Stimulated activated CD8-positive, alpha-beta memory T cell treated with anti-CD3 and anti-CD28 coated beads, Interleukin-4, amount 100 ng/mL, for 48 hours (primary cell): ENCODE data around the gene ST13.
A peak's percentile ranks its signal among the peaks of the same experiment; 100 is the strongest.
"Not testable (repeated sequence)": the region's sequence is repeated elsewhere in the genome, so short reads cannot be mapped to it uniquely, and the experiment has no call there.

Experiments
- DNase-seq: peaks from one replicate; pipeline ENCODE4 v3.0.0-alpha.2; 2020

ST13 gene

DNA sequence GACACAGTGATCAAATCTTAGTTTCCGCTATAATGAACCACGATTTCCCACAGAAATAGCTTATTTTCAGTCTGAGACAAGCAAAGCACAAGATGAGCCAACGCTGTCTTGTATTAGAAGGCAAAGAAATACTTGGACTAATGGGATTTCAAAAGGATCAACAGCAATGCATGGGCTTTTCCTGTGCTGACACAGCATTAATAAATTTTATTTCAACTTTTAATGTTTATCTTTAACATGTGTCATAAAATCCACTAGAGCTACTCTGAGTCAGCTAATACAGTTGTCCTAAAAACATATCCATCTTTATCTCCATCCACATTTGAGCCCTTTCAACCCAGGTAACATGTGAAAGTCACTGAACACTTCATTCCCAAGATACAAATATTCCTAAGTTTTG, 21.8 kb downstream of the ST13 start:
- DNase-seq = no peak

DNA sequence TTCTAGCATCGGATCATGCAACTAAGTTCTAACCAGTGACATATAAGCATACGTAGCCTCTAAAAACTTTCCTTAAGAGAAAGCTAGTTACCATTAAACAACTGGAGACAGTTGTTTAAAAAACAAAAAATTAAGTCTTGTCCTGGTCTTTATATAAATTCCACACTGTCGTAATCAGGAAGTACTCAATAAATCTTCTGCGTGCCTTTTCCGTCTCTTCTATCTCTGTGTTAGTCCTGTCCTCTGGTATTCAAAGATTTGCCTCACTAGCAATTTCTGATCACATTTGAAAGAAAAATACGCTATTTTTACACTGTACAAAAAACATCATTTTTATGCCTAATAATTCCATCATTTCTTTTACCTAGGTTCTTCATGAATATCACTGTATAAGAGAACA, 27.3 kb downstream of the ST13 start:
- DNase-seq = no peak

DNA sequence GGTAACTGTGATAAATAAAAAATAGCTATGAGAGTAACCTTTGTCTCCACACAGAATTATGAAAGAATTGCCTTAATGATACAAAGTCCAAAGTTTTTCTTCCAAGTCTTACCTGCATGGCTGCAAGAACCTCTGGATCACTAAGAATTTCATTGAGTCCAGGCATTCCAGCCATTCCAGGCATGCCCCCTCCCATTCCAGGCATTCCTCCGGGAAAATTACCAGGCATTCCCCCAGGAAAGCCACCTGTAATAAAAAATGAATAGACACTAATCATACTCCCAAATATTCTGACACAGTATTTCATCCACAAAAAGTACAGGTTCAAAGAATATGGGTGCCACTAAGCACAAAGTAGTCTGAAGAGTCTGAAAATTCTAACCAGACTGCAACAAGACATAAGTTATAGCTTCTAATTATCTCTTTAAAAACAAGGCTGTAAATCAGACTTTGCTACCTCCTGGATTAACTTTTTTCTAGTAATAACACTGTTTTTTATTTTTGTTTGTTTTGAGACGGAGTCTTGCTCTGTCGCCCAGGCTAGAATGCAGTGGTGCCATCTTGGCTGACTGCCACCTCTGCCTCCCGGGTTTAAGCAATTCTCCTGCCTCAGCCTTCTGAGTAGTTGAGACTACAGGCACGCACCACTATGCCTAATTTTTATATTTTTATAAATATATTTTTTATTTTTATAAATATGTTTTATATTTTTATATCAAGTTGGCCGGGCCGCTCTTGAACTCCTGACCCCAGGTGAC, 29.3 kb downstream of the ST13 start:
- DNase-seq = no peak

DNA sequence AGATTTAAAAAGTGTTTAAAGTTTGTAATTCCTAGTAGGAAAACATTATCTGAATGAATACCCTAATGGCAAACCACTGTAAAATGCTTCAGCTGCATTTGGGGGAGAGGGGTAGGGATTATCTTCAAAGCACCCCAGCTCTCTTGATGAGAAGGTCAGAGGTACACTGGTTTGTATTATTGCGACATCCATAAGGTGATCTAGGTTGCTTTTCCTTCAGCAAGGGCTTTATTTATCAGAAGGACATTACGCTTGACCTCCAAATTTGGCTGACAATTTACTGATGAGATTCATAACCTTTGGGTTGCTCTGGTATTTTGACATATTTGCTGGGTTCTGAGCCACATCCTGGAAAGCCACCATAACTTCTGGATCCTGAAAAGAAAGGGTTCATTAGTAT, 30.1 kb downstream of the ST13 start:
- not testable (repeated sequence) for DNase-seq

DNA sequence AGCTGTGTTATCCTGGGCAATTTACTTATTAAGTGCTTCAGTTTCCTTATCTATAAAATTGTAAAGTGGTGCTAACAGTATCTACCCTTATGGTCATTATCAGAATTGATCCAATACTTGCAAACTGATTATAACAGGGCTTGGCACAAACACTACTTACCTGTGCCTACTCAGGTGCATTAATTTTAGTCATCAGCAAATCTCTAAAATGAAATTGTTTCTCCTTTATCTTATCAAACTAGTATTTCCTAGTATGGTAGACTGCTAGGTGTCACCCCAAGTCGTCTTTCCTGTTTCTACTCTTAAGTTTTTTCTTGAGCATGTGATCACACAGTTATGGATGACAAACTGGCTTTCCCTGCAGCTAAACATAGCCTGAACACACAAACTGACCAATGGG, 33.0 kb downstream of the ST13 start:
- no peak for DNase-seq

DNA sequence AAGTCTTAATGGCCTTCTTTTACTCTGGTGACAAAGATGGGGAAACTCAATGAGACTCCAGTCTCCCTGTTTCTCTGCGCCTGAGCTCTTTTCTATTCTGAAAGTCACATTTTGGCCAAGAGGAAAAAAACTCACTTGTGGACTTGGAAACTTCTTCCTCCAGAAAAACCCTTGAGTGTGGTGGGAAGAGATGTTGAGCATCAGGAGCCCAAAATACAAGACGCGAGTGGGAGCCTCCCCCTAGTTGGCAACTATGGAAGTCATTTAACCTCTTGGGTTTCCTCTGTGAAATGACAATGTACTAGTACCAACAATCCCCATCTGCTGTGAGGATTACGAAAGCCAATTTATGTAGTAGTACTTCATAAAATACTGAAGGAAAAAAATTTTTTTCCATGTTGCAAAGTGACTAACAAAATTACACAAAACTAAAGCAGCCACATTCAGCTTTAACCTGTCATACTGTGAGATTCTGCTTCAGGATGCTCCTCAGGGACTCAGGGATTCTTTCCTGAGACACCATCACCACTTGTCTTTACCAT, 36.8 kb downstream of the ST13 start:
- DNase-seq = no peak

DNA sequence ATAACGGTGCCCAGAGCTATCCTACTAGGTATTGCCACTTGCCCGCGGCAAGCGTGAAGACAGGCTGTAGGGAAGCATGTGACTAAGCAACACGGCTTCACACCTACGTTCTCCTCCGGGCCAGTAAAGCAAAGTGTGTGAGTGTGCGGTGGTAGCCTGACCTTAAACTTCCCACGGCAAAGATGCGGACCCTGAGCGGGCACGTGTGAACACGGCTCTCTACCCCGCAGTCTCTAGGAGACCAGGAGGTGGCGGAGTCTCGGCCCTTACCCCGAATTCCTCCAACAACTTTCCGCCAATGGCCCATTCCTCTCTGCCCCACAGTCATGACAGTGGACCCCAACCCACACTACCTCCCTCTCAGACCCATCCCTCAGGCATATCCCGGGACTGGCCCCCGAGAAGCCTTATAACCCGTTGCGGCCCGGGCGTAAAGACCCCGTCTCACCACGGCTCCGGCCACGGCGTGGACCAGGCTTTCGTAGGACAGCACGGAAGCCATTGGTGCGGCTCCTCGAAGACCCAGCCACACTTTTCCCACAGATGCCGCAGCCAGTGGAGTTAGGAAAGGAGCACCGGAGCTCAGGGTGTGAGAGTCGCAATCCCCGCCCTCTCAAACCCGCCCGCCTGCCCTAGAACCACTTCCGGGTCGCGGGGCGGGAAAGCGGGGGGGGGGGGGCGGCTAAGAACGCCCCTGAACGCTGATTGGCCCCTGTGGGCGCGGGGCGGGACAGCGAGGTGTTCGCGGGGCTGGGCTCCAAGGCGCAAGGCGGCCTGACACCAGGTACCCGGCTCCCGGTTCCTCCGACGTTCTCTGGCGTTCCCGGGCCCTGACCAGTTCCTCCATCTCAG, 37.5 kb downstream of the ST13 start, which contains the start of gene SLC25A17:
Gene SLC25A17, minus strand, starts transcription at position 600 of the 852 bp plus-strand sequence. Its CDS starts 98 bp downstream, at position 502.
- DNase-seq = peak; percentile 91

DNA sequence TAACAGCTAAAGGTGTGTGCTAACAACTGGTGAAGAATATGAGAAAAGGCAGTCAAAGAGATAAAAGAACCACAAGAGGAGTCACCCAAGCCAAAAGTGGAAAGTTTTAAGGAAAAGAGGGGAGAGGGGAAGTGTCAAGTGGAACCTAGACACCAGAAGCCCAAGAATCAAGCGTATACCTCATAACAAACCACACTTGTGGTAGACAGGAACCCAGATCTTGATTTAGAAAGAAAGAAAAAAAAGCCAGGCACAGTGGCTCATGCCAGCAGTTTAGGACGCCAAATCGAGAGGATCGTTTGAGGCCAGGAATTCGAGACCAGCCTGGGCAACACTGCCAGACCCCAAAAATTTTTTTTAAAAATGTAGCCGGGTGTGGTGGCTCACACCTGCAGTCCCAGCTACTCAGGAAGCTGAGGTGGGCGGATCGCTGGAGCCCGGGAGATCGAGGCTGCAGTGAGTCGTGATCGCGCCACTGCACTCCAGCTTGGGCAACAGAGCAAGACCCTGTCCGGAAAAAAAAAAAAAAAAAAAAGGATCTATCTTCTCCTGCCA, 38.2 kb downstream of the ST13 start:
- no peak for DNase-seq

DNA sequence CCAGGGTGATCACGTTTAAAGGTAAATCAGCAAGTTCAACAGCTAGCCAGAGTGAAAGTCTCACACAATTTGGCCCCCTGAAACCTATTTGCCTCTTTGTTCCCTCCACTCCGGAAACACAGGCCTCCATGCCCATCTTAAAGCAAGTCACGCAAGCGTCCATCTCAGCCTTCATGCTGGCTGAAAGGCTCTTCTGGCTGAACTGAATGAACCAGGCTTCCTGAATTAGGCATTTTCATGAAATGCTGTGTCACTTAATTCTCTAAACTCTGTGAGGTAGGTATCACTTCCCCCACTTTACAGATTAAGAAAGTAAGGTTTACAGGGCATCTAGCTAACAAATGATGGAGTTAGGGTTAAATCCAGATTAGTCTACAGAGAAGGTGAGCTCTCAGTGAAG, 38.7 kb downstream of the ST13 start:
- no peak for DNase-seq

DNA sequence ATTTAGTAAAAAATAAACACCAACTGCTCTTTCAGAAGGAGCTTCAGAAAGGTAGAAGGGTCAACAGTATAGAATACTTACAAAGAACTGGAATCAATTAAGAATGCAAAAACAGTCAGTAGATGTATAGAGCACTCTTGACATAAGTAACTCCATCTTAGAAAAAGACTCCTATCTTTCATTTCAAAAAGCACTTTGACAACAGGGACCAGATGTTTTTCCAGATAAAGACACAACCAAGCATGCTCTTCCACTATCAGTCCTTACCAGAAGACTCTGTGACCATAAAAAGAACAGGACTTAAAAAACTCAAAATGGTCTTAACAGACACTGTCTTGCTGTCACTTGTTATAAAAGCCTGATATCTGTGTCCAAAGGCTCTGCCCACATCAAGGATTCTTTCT, 42.5 kb downstream of the ST13 start:
- DNase-seq = no peak

DNA sequence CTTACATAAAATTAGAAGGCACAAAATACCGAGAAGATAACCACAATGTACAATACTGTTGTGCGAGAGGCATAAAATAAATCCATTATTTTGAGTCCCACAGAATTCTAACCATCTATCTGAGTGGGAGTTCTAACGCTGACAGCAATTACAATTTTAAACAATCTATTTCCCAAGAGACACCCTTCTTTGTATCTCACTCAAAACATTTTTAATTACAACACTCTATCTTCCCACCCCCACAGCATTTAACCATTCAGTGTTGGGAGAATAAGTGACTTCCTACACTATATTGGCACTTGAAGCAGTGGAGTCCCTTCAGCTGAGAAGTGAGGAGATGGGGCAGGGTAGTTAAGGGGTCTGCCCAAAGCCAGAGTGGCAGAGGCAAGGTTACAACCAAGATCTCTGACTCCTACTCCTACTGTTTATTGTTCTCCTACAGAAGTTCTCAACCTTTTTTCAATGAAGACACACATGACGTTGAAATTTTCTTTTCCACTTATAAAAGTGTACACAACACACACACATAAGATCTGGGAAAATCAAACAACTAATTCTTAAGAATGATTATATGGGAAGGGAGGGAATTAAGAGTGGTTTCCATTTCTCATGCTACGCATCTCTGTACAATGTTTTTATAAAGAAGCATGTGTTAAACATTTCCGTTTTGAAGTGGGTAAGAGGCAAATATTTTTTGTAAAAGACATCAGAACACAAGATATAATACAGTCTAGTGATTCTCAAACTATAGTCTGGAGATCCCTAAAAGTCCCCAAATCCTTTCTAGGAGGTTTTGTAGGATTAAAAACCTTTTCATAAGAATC, 48.2 kb downstream of the ST13 start:
- no peak for DNase-seq

DNA sequence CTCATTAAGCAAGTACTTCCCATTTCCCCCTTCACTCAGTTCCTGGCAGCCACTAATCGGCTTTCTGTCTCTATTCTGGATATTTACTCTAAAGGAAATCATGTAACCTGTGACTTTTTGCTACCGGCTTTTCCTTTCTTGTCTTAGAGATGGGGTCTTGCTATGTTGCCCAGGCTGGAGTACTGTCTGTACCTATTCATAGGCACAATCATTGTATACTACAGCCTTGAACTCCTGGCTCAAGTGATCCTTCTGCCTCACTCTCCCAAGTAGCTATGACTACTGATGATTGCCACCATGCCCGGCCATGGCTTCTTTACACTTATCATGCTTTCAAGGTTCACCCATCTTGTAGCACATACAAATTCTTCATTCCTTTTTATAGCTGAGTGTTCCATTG, 49.7 kb downstream of the ST13 start:
- DNase-seq = no peak

DNA sequence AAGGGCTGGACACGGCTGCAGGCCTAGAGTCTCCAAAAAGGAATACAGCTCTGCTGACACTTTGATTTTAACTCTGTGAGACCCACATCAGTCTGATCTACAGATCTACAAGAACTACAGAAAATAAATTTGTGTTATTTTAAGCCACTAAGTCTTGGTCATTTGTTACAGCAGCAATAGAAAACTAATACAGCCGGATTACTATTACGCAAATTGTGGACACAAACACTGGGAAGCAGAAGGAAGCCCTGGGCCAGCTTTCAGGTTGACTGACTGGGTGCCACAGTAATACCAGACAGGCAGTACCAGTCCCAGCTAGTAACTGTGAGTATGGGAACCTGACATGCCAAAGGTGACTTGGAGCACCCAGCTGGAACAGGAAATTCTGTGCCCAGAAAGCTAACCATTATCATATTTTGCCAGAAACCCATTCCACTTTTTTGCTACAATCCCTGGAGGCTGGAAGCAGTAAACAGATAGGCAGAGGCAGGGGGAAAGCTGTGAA, 50.7 kb downstream of the ST13 start:
- DNase-seq = no peak

DNA sequence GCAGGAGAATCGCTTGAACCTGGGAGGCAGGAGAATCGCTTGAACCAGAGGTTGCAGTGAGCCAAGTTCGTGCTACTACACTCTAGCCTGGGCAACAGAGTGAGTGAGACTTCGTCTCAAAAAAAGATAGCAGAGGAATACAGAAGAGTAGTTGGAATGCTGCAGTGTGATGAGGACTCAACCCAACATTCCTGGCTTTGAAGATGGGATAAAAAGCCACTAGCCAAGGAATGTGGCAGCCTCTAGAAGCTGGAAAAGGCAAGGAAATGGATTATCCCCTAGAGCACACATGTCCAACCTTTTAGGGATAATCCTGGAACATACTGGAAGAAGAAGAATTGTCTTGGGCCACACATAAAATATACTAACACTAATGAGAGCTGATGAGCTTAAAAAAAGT, 51.2 kb downstream of the ST13 start:
- no peak for DNase-seq

DNA sequence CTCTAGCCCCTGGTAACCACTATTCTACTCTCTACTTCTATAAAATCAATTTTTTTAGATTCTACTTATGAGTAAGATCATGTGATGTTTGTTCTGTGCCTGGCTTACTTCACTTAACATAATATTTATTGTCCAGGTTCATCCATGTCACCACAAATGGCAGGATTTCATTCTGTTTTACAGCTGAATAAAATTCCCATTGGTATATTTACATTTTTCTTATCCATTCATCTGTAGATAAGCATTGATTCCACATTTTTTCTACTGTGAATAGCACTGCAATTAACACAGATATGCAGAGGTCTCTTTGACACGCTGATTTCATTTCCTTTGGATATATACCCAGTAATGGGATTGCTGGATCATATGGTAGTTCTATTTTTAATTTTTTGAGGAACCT, 53.1 kb downstream of the ST13 start:
- DNase-seq = no peak

DNA sequence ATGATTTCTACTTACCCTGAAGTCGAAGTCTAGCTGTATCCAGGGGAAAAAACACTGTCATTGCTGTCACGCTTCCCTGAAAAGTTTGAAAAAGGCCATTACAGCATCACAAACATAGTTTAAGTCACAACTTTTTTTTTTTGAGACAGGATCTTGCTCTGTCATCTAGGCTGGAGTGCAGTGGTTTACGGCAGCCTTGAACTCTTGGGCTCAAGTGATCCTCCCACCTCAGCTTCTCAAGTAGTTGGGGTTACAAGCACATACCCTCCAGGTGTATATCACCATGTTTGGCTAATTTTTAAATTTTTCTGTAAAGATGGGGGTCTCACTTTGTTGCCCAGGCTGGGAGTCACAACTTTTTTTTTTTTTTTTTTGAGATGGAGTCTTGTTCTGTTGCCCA, 57.4 kb downstream of the ST13 start:
- no peak for DNase-seq

DNA sequence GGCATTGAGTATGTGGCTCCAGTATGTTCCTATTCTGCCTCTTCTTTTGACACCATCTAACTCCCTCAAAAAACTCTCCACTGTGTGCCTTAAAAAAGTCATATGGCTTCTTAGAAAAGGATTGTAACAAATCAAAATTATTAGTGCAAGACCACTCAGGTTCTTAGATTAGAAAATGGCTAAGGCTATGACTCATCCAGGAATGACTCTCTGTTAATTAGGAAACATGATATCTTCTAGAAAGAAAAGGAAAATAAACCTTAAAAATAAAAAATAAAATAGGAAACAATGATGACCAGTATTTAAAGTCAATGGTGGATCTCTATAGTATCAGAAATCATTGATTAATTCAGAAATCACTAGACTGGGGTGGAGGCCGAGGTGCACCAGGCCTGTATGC, 59.0 kb downstream of the ST13 start:
- DNase-seq = no peak

DNA sequence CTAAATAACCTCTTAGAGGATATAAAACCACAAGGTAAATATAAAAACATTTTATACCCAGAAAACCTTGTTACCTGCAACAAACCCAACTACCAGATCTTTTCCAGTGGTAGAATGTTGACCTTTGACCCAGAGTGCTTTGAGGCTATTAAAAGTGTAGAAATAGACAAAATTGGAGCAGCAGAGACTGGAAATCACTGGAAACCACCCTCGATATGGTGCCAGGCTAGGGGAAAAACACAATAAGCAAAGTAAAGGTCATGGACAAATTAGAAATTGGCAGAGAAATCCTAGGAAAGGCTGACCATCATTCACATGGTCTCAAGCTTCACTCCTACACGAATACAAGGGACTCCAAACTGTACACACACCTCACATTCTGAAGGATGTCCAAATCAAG, 64.0 kb downstream of the ST13 start:
- no peak for DNase-seq

DNA sequence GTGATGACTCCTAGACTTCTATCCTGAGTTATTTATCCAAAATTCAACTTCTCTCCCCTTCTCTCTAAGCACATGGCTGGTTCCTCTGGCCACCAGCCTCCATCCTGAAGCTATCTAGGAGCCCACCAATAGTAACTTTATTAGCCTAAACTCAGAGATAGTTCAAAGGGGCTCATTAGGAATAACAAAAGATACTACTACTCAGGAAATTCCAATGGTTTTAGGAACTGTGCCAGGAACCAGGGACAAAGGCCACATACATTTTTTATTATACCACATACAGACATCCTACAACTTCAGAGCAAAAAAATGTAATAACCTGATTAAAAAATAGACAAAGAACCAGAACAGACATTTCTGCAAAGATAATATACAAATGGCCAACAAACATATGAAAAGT, 65.2 kb downstream of the ST13 start:
- DNase-seq = no peak

DNA sequence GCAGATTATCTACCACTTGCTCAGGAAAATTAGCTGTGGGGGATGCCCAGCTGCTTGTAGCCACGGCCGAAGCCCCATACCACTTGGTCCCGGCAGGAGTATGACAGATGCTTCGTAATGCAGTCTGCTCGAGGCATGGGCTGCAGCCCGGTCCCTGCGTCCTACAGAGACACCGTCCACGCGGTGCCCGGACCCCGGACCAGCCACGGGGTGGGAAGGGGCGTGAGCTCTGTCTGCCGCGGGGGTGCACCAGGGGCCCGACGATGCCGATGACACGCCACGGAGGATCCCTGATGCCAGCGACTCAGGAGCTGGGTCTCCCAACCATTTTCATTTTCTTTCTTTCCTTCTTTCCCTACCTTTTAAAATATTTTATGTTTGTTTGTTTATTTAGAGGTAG, 67.3 kb downstream of the ST13 start:
- no peak for DNase-seq

DNA sequence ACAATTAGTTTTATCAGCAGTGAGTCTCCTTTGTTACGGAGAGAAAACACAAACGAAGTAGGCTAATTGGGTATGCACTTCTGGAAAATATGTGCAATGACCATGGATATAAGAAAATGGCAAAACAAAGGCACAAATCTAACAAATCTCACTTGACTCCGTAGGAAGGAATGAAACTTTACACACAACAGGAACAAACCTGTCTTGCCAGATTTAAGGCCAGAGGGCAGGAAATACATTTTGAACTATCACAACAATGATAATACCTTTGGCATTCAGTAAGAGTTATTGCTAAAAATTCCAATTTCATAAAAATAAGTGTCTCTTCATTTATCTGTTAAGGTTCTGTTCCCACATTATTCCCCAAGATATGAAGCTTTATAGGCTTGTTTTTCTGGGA, 73.9 kb downstream of the ST13 start:
- no peak for DNase-seq

DNA sequence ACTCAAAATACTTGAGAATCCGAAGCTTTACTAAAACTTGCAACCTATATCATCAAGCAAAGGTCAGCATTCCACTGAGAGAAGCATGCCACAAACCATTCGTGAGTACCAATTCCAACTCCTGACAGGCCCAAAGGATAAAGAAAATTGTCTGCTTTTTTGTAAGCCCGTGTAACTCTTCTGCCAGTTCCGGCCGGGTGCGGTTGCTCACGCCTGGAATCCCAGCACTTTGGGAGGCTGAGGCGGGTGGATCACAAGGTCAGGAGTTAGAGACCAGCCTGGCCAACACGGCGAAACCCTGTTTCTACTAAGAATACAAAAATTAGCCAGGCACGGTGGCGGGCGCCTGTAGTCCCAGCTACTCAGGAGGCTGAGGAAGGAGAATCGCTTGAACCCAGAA, 74.7 kb downstream of the ST13 start:
- DNase-seq = not testable (repeated sequence)
